Hepatocyte (in vitro differentiated cells): ENCODE measurements around the gene NOS1AP. TPM values are rescaled to one million over a fixed set of nuclear protein-coding genes. Genes with fewer than 3 reads are reported as not detected.

Experiments
- DNase-seq: peaks from one replicate; pipeline ENCODE4 v3.0.0-alpha.2; 2016; ENCODE audit warnings: low spot score
- H2AFZ ChIP-seq: fragments of 200-600 bp; sonication (generic); 2 replicates; pipeline ENCODE4 v1.6.0; 2016; ENCODE audit warnings: antibody characterized with exemption, mild to moderate bottlenecking
- H3K27ac ChIP-seq: fragments of 200-600 bp; sonication (generic); 2 replicates; pipeline ENCODE4 v1.5.1; 2016; ENCODE audit warnings: mild to moderate bottlenecking
- H3K27me3 ChIP-seq: fragments of 200-600 bp; sonication (generic); 2 replicates; pipeline ENCODE4 v1.6.1; 2016
- H3K36me3 ChIP-seq: fragments of 200-600 bp; sonication (generic); replicated peaks from 2 replicates; pipeline ENCODE4 v1.5.1; 2016; ENCODE audit warnings: low read depth; ENCODE audit not compliant: insufficient read depth
- H3K4me1 ChIP-seq: fragments of 200-600 bp; sonication (generic); 2 replicates; pipeline ENCODE4 v1.5.1; 2016; ENCODE audit warnings: mild to moderate bottlenecking, moderate library complexity; ENCODE audit not compliant: insufficient read depth
- H3K4me2 ChIP-seq: fragments of 200-600 bp; sonication (generic); 2 replicates; pipeline ENCODE4 v1.6.0; 2016
- H3K4me3 ChIP-seq: fragments of 200-600 bp; sonication (generic); 2 replicates; pipeline ENCODE4 v1.5.1; 2016; ENCODE audit warnings: mild to moderate bottlenecking
- H3K79me2 ChIP-seq: fragments of 200-600 bp; sonication (generic); 2 replicates; pipeline ENCODE4 v1.6.0; 2017; ENCODE audit warnings: mild to moderate bottlenecking
- H3K9me2 ChIP-seq: fragments of 200-600 bp; sonication (generic); replicated peaks from 2 replicates; pipeline ENCODE4 v1.6.0; 2017; ENCODE audit warnings: mild to moderate bottlenecking; ENCODE audit not compliant: insufficient read depth
- H3K9me3 ChIP-seq: fragments of 200-600 bp; sonication (generic); 2 replicates; pipeline ENCODE4 v1.5.1; 2016; ENCODE audit warnings: low read depth, mild to moderate bottlenecking
- H4K20me1 ChIP-seq: fragments of 200-600 bp; sonication (generic); 2 replicates; pipeline ENCODE4 v1.6.0; 2016; ENCODE audit warnings: mild to moderate bottlenecking; ENCODE audit not compliant: insufficient read depth, poor library complexity, severe bottlenecking
- EZH2 ChIP-seq: fragments of 200-600 bp; sonication (generic); IDR thresholded peaks from 2 replicates; pipeline ENCODE4 v1.6.1; 2016; ENCODE audit warnings: antibody characterized with exemption, mild to moderate bottlenecking, borderline replicate concordance
- EZH2phosphoT487 ChIP-seq: fragments of 200-600 bp; sonication (generic); IDR thresholded peaks from one replicate; pipeline ENCODE4 v1.6.1; 2018; ENCODE audit warnings: antibody characterized with exemption, mild to moderate bottlenecking, low read depth, moderate library complexity; ENCODE audit not compliant: unreplicated experiment, severe bottlenecking
- WGBS: methylation state at CpG from one replicate; pipeline ENCODE4 v1.1.6; 2016; ENCODE audit warnings: low lambda C conversion rate; ENCODE audit errors: missing lambda C conversion rate; 5-methylcytosine and 5-hydroxymethylcytosine counted together
- polyA plus RNA-seq: library from polyadenylated mRNA; unstranded; fragments of >200 nt; fragmentation: Nextera tagmentation; extraction: Ambion mirVana; gene quantifications from 2 replicates; pipeline ENCODE4 v1.2.1, GENCODE V29; 2016
- total RNA-seq: library from RNA; depleted of rRNA; stranded (reverse); fragments of >200 nt; gene quantifications from 2 replicates; pipeline ENCODE4 v1.2.3, GENCODE V29; 2014
- TF ChIP-seq, protein P1 (sequence below): fragments of 200-600 bp; sonication (generic); IDR thresholded peaks from 2 replicates; pipeline ENCODE4 v1.5.1; 2016; ENCODE audit warnings: antibody characterized with exemption, mild to moderate bottlenecking; ENCODE audit not compliant: poor library complexity

Gene NOS1AP
- total and polyA plus RNA-seq, 2 experiments from 2014 or later = 0.97 to 4.4 TPM

DNA sequence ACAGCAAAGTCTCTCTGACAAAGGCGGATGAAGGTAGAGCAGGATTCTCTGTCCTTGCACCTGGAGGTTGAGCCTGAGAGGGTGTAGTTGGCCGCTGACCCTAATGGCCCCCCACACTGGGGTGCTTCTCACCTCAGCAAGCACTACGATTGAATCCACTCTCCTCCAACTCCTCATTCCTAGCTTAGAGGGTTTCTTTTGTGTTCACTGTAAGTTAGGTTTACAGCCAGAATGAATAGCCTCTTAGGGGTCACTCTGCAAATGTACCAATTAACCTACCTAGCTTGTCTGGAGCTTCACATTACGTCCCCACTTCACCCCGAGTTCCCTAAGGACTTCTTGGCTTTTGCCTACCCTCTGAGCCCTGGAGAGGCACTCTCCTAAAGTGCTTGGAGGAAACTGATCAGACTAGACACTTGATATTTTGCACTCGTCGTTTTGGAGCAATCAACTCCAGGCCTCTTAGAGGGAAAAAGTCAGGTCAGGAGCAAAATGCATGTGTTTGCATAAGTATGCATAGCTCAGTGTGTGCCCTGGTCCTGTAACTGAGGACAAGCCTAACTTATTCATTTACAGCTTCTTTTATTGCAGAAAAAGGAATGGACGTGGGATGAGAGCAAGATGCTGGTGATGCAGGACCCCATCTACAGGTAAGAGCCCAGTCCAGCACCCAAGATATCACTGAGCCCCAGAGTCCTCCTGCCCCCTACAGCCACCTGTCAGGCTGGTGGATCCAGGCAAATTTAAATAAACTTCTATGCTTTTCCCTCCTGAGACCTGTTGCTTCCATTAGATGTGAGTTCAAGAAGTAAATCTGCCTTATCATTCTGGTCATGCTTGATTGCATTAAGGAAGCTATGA is 230.8 kb downstream of the NOS1AP start:
- 81% methylated on average over 8 of the region's 8 CpGs for WGBS
- TF ChIP-seq, protein P1, sequence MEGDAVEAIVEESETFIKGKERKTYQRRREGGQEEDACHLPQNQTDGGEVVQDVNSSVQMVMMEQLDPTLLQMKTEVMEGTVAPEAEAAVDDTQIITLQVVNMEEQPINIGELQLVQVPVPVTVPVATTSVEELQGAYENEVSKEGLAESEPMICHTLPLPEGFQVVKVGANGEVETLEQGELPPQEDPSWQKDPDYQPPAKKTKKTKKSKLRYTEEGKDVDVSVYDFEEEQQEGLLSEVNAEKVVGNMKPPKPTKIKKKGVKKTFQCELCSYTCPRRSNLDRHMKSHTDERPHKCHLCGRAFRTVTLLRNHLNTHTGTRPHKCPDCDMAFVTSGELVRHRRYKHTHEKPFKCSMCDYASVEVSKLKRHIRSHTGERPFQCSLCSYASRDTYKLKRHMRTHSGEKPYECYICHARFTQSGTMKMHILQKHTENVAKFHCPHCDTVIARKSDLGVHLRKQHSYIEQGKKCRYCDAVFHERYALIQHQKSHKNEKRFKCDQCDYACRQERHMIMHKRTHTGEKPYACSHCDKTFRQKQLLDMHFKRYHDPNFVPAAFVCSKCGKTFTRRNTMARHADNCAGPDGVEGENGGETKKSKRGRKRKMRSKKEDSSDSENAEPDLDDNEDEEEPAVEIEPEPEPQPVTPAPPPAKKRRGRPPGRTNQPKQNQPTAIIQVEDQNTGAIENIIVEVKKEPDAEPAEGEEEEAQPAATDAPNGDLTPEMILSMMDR = no peak
- TF ChIP-seq EZH2 (no peak), EZH2phosphoT487 (no peak)

DNA sequence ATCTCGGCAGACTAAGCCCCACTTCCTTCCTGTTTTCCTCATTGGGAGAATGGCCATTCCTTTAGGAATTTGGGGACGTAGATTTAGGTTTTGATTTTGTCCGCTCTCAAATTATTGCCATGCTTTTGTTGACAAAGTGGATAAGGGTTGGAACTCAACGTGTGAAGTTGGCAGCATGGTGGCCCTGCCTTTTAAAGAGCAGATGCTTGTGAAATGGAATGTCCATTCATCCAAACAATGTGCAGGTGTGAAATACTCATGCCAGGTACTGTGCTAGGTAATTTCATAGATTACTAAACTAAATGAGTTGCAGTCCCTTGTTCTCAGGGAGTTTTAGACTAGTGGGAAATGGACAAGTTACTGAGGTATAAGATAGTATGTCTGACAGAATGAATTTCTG is 232.2 kb downstream of the NOS1AP start:
- H3K36me3 ChIP-seq = no peaks in the 10 kb centered on the region
- H3K4me1 ChIP-seq = peaks cover 4% of the 10 kb centered on the region
- no peak overlapping the region for H3K4me3 ChIP-seq
- no peaks in the 10 kb centered on the region for H3K27me3 ChIP-seq
- 91% methylated on average over 4 of the region's 4 CpGs for WGBS
- H3K9me2 ChIP-seq = no peaks in the 10 kb centered on the region
- no peaks in the 10 kb centered on the region for H3K9me3 ChIP-seq
- H3K4me2 ChIP-seq = no peak overlapping the region
- H2AFZ ChIP-seq = no peak overlapping the region
- H3K27ac ChIP-seq = no peak overlapping the region
- H3K79me2 ChIP-seq = no peaks in the 10 kb centered on the region
- no peaks in the 10 kb centered on the region for H4K20me1 ChIP-seq
- no peak for DNase-seq
- TF ChIP-seq, protein P1 = no peak
- TF ChIP-seq EZH2phosphoT487 (no peak), EZH2 (no peak)

More for the DNA sequence above, 230.8 kb downstream of the NOS1AP start:
- no peak for DNase-seq
- no peaks in the 10 kb centered on the region for H3K27me3 ChIP-seq
- no peaks in the 10 kb centered on the region for H3K79me2 ChIP-seq
- H3K27ac ChIP-seq = no peak overlapping the region
- H4K20me1 ChIP-seq = no peaks in the 10 kb centered on the region
- H3K4me2 ChIP-seq = no peak overlapping the region
- H3K9me3 ChIP-seq = no peaks in the 10 kb centered on the region
- H3K4me3 ChIP-seq = no peak overlapping the region
- H3K36me3 ChIP-seq = no peaks in the 10 kb centered on the region
- H2AFZ ChIP-seq = no peak overlapping the region
- no peaks in the 10 kb centered on the region for H3K9me2 ChIP-seq
- no peaks in the 10 kb centered on the region for H3K4me1 ChIP-seq

DNA sequence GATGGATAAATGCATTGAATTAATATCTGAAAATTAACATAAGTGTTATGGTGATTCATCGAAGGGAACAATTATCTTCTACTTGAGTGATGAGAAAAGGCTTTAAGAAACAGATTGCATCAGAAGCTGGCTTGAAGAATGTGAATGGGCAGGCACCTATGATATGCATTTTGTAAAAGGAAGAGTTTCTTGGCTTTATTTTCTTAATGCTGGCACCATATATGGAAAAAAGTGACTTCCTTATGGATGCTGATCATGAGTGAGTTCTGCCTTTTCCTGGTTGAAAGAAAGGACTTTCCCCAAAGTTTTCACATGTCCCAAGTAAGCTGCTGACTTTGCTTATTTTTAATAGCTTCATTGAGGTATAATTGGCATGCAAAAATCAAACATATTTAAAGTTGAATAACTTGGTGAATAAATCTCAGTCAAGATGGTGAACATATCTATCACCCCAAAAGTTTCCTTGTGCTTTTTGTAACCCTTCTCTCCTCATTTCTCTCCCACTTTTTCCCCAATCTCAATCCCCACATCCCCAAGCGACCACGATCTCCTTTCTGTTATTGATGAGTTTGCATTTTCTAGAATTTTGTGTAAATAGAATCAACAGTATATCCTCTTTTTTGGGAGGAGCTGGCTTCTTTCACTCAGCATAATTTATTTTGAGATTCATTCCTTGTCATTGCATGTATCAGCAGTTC is 233.0 kb downstream of the NOS1AP start:
- 98% methylated on average over 3 of the region's 3 CpGs for WGBS
- Histone ChIP-seq H4K20me1 (no peaks in the 10 kb centered on the region), H3K36me3 (no peaks in the 10 kb centered on the region), H3K4me3 (no peak overlapping the region), H3K4me1 (peaks cover 4% of the 10 kb centered on the region), H3K27me3 (no peaks in the 10 kb centered on the region), H3K9me3 (no peaks in the 10 kb centered on the region), H3K27ac (no peak overlapping the region), H2AFZ (no peak overlapping the region), H3K79me2 (no peaks in the 10 kb centered on the region), H3K4me2 (no peak overlapping the region), H3K9me2 (no peaks in the 10 kb centered on the region)
- TF ChIP-seq EZH2phosphoT487 = no peak
- no peak for TF ChIP-seq EZH2
- TF ChIP-seq, protein P1 = no peak
- DNase-seq = no peak
